Measurements from ENCODE around the gene SMKR1. TPM values are rescaled to one million over a fixed set of nuclear protein-coding genes. Genes with fewer than 3 reads are reported as not detected.
A peak's percentile ranks its signal among the peaks of the same experiment; 100 is the strongest.

SMKR1 gene
- total and polyA plus RNA-seq, 8 donors = 0.70 to 0.76 TPM; not detected in 6

DNA sequence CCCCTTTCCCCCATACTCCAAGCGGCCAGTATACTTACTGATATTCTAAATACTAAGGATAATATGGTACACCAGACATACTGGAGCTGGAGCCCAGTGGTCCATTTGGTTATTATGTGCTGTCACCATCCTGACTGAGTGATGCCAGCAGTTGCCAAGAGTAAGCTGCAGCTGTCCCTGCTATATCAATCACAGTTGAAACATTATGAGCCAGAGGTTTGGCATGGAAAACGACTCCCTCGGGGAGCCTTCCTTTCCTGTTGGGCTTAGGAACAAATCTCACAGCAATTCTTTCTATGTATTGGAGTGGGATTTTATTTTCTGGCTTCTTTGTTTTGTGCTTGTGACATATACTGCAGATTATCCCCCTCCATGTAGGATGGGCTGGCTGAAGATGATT is 35.5 kb upstream of the SMKR1 start:
- intact Hi-C loops (cut with DNase I; ENCODE audit: low total_unique reads) = loop anchor here (5.0 to 10.0 kb wide), 2 partner anchors 109 to 252 kb away; no protein-coding TSS in a partner anchor
- WGBS, 5 donors = 82 to 92% (median 89%) methylated on average over 3 of the region's 3 CpGs
- H3K4me3 ChIP-seq = no peak overlapping the region

GRCh38 chr7:129468087-129468486 is 34.2 kb upstream of the SMKR1 start:
- intact Hi-C loops (cut with DNase I; ENCODE audit: low total_unique reads) = loop anchor here (5.0 to 10.0 kb wide), 2 partner anchors 111 to 253 kb away; no protein-coding TSS in a partner anchor
- no peaks in the 10 kb centered on the region for H3K27me3 ChIP-seq
- TF ChIP-seq, protein P1, sequence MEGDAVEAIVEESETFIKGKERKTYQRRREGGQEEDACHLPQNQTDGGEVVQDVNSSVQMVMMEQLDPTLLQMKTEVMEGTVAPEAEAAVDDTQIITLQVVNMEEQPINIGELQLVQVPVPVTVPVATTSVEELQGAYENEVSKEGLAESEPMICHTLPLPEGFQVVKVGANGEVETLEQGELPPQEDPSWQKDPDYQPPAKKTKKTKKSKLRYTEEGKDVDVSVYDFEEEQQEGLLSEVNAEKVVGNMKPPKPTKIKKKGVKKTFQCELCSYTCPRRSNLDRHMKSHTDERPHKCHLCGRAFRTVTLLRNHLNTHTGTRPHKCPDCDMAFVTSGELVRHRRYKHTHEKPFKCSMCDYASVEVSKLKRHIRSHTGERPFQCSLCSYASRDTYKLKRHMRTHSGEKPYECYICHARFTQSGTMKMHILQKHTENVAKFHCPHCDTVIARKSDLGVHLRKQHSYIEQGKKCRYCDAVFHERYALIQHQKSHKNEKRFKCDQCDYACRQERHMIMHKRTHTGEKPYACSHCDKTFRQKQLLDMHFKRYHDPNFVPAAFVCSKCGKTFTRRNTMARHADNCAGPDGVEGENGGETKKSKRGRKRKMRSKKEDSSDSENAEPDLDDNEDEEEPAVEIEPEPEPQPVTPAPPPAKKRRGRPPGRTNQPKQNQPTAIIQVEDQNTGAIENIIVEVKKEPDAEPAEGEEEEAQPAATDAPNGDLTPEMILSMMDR (IDR thresholded peaks at IDR 0.05) = no peak
- TF ChIP-seq POLR2A (IDR thresholded peaks at IDR 0.05) (no peak), EP300 (IDR thresholded peaks at IDR 0.05) (no peak), POLR2AphosphoS5 (IDR thresholded peaks at IDR 0.05) (no peak)
- 22 to 57% (median 54%) methylated on average over 1 of the region's 1 CpG for WGBS, 5 donors
- no peaks in the 10 kb centered on the region for H3K36me3 ChIP-seq
- H3K4me1 ChIP-seq = peaks cover 0 to 11% (median 9%) of the 10 kb centered on the region in 4 donors
- no peaks in the 10 kb centered on the region for H3K9me3 ChIP-seq
- no peak overlapping the region for H3K4me3 ChIP-seq
- peak in 1 of 2 donors; percentile 9 for DNase-seq
- no peak overlapping the region for H3K27ac ChIP-seq

More for the DNA sequence above, 35.5 kb upstream of the SMKR1 start:
- Histone ChIP-seq H3K27me3 (no peaks in the 10 kb centered on the region), H3K4me1 (peaks cover 0 to 11% (median 9%) of the 10 kb centered on the region in 4 donors), H3K27ac (no peak overlapping the region), H3K36me3 (no peaks in the 10 kb centered on the region), H3K9me3 (no peaks in the 10 kb centered on the region)
- TF ChIP-seq EP300 (IDR thresholded peaks at IDR 0.05) = no peak
- TF ChIP-seq POLR2A (IDR thresholded peaks at IDR 0.05) = no peak
- TF ChIP-seq POLR2AphosphoS5 (IDR thresholded peaks at IDR 0.05) = no peak
- TF ChIP-seq, protein P1 (IDR thresholded peaks at IDR 0.05) = no peak
- DNase-seq = no peak

GRCh38 chr7:129468547-129468946 is 33.8 kb upstream of the SMKR1 start:
- intact Hi-C loops (cut with DNase I; ENCODE audit: low total_unique reads) = loop anchor here (5.0 to 10.0 kb wide), 2 partner anchors 111 to 254 kb away; no protein-coding TSS in a partner anchor
- Histone ChIP-seq H3K4me1 (peaks cover 0 to 11% (median 9%) of the 10 kb centered on the region in 4 donors), H3K27me3 (no peaks in the 10 kb centered on the region), H3K9me3 (no peaks in the 10 kb centered on the region), H3K36me3 (no peaks in the 10 kb centered on the region), H3K4me3 (no peak overlapping the region), H3K27ac (no peak overlapping the region)
- WGBS, 5 donors = 30 to 75% (median 38%) methylated on average over 4 of the region's 4 CpGs
- TF ChIP-seq, protein P1 (IDR thresholded peaks at IDR 0.05) = no peak
- TF ChIP-seq POLR2AphosphoS5 (IDR thresholded peaks at IDR 0.05) (no peak), EP300 (IDR thresholded peaks at IDR 0.05) (no peak), POLR2A (IDR thresholded peaks at IDR 0.05) (no peak)
- no peak for DNase-seq

GRCh38 chr7:129469930-129470329 is 32.4 kb upstream of the SMKR1 start:
- no peak for DNase-seq
- H3K4me1 ChIP-seq = peaks cover 0 to 11% (median 9%) of the 10 kb centered on the region in 4 donors
- no peaks in the 10 kb centered on the region for H3K36me3 ChIP-seq
- H3K27ac ChIP-seq = no peak overlapping the region
- TF ChIP-seq, protein P1 (IDR thresholded peaks at IDR 0.05) = no peak
- TF ChIP-seq EP300 (IDR thresholded peaks at IDR 0.05) (no peak), POLR2A (IDR thresholded peaks at IDR 0.05) (no peak), POLR2AphosphoS5 (IDR thresholded peaks at IDR 0.05) (no peak)
- H3K27me3 ChIP-seq = no peaks in the 10 kb centered on the region
- H3K4me3 ChIP-seq = no peak overlapping the region
- H3K9me3 ChIP-seq = no peaks in the 10 kb centered on the region
- intact Hi-C loops (cut with DNase I; ENCODE audit: low total_unique reads) = loop anchor here (5.0 to 10.0 kb wide), 2 partner anchors 113 to 255 kb away; no protein-coding TSS in a partner anchor
